HG02970 (cell line): ENCODE data around the gene PHLDB2.

Source experiments
- ATAC-seq: cut with Tn5 transposase; IDR thresholded peaks from one replicate; pipeline ENCODE4 v1.9.1; 2021; ENCODE audit warnings: mild to moderate bottlenecking, moderate library complexity, moderate number of reproducible peaks; ENCODE audit not compliant: unreplicated experiment, low FRiP score

Gene PHLDB2

GRCh38 chr3:112011376-112011940 is 152.4 kb downstream of the PHLDB2 start:
- no peak for ATAC-seq

GRCh38 chr3:112012205-112012992 is 153.3 kb downstream of the PHLDB2 start:
- ATAC-seq, result no peak

GRCh38 chr3:112013058-112013783 is 154.2 kb downstream of the PHLDB2 start:
- ATAC-seq, result peak; percentile 64

- ATAC-seq, result no peak
Observed at GRCh38 chr3:112013784-112014143, 154.7 kb downstream of the PHLDB2 start.

- no peak for ATAC-seq
Observed at GRCh38 chr3:112017091-112017490, 158.0 kb downstream of the PHLDB2 start.

- no peak for ATAC-seq
Observed at GRCh38 chr3:112018712-112019111, 159.6 kb downstream of the PHLDB2 start.

- no peak for ATAC-seq
Observed at GRCh38 chr3:112019716-112020115, 160.7 kb downstream of the PHLDB2 start.

GRCh38 chr3:112020674-112021085 is 161.6 kb downstream of the PHLDB2 start:
- no peak for ATAC-seq
